HepG2 (cell line): ENCODE results near the gene TTC32. TPM values are rescaled to one million over a fixed set of nuclear protein-coding genes. Genes with fewer than 3 reads are reported as not detected.

Experiments used
- ARID4A ChIP-seq: sonication (generic); formaldehyde crosslinking; IDR thresholded peaks from 2 replicates; pipeline ENCODE4 v1.5.0; 2020; ENCODE audit warnings: mild to moderate bottlenecking, missing genetic modification reagents, borderline replicate concordance
- ATF2 ChIP-seq: sonication (generic); formaldehyde crosslinking; IDR thresholded peaks from 2 replicates; pipeline ENCODE4 v1.4.0; 2020; ENCODE audit warnings: missing genetic modification reagents
- FOSL1 ChIP-seq: sonication (generic); formaldehyde crosslinking; IDR thresholded peaks from 2 replicates; pipeline ENCODE4 v1.9.0; 2021; ENCODE audit warnings: missing genetic modification reagents, borderline replicate concordance
- FOXC1 ChIP-seq: sonication (generic); formaldehyde crosslinking; IDR thresholded peaks from 2 replicates; pipeline ENCODE4 v1.8.0; 2022; ENCODE audit warnings: mild to moderate bottlenecking, missing genetic modification reagents, borderline replicate concordance
- GATAD1 ChIP-seq: IDR thresholded peaks from 2 replicates; pipeline ENCODE4 v1.6.1; 2016; ENCODE audit warnings: missing genetic modification reagents, missing compliant biosample characterization
- KLF11 ChIP-seq: IDR thresholded peaks from 2 replicates; pipeline ENCODE4 v1.6.1; 2016; ENCODE audit warnings: missing compliant biosample characterization
- NR0B2 ChIP-seq: sonication (generic); formaldehyde crosslinking; IDR thresholded peaks from 2 replicates; pipeline ENCODE4 v1.4.0; 2020; ENCODE audit warnings: mild to moderate bottlenecking, missing genetic modification reagents
- NR1H2 ChIP-seq: sonication (generic); formaldehyde crosslinking; IDR thresholded peaks from 2 replicates; pipeline ENCODE4 v1.8.1; 2022; ENCODE audit warnings: low read depth, missing genetic modification reagents, borderline replicate concordance
- PAX8 ChIP-seq: sonication (generic); formaldehyde crosslinking; IDR thresholded peaks from 2 replicates; pipeline ENCODE4 v1.8.0; 2022; ENCODE audit warnings: mild to moderate bottlenecking, missing genetic modification reagents, borderline replicate concordance
- RAD21 ChIP-seq: fragments of 450-650 bp; formaldehyde crosslinking; IDR thresholded peaks from 2 replicates; pipeline ENCODE4 v1.5.0; 2020; ENCODE audit warnings: mild to moderate bottlenecking
- RERE ChIP-seq: IDR thresholded peaks from 2 replicates; pipeline ENCODE4 v1.6.1; 2016; ENCODE audit warnings: low read depth, missing genetic modification reagents, missing compliant biosample characterization
- RFX1 ChIP-seq: fragments of 450-650 bp; IDR thresholded peaks from 2 replicates; pipeline ENCODE4 v1.6.1; 2017
- SCMH1 ChIP-seq: sonication (generic); formaldehyde crosslinking; IDR thresholded peaks from 2 replicates; pipeline ENCODE4 v1.9.0; 2021; ENCODE audit warnings: missing genetic modification reagents, mild to moderate bottlenecking, borderline replicate concordance
- TOE1 ChIP-seq: sonication (generic); formaldehyde crosslinking; IDR thresholded peaks from 2 replicates; pipeline ENCODE4 v1.4.0; 2020; ENCODE audit warnings: mild to moderate bottlenecking, missing genetic modification reagents
- YEATS4 ChIP-seq: sonication (generic); formaldehyde crosslinking; IDR thresholded peaks from 2 replicates; pipeline ENCODE4 v1.4.0; 2020; ENCODE audit warnings: missing genetic modification reagents, borderline replicate concordance
- ZFAT ChIP-seq: sonication (generic); formaldehyde crosslinking; conservative IDR thresholded peaks from 2 replicates; pipeline ENCODE4 v1.8.1; 2023; ENCODE audit warnings: missing genetic modification reagents, inconsistent platforms
- ZNF432 ChIP-seq: sonication (generic); formaldehyde crosslinking; IDR thresholded peaks from 2 replicates; pipeline ENCODE4 v1.5.0; 2020; ENCODE audit warnings: missing genetic modification reagents, mild to moderate bottlenecking, borderline replicate concordance
- polyA plus RNA-seq, 8 experiments: library from polyadenylated mRNA; depleted of rRNA in 3 of 8; stranded (reverse) in 7 of 8; unstranded in 1 of 8; fragments of >200 nt; fragmentation: Illumina TruSeq in 4 of 8; extraction: Trizol in 4 of 8; gene quantifications; 2 replicates each; pipeline versions ENCODE4 v1.2.1 to v1.2.3, GENCODE V29; 2011 to 2016; ENCODE audit warnings: low read depth in 4 of 8, missing spikeins in 1 of 8, mixed read lengths in 1 of 8; ENCODE audit not compliant: insufficient read depth in 1 of 8
- total RNA-seq, 5 experiments: library from RNA; depleted of rRNA; stranded (reverse); fragments of >200 nt; fragmentation: Illumina TruSeq; extraction: Trizol; gene quantifications; 2 replicates each; pipeline ENCODE4 v1.2.3, GENCODE V29; 2016; ENCODE audit warnings: low read depth in 1 of 5

TTC32 gene
- total and polyA plus RNA-seq, 2 of the 13 experiments (the other 11 are each of a cell fraction or from before 2014, with no cell fraction given): 21.6 to 38.3 TPM

- TF ChIP-seq ARID4A (CRISPR knock-in tag) (peak; percentile 98), GATAD1 (CRISPR knock-in tag) (peak; percentile 99), RERE (peak; percentile 9; the same call in 1 of the 2 replicates), FOXC1 (CRISPR knock-in tag) (peak; percentile 96), FOSL1 (CRISPR knock-in tag) (no peak), PAX8 (CRISPR knock-in tag) (0 out of 2 replicates have a peak, but pooled peaks have one; percentile 15), NR0B2 (CRISPR knock-in tag) (peak; percentile 59), RAD21 (CRISPR knock-in tag) (no peak; the same call in 1 of the 2 replicates), TOE1 (CRISPR knock-in tag) (peak; percentile 92), SCMH1 (no peak), NR1H2 (CRISPR knock-in tag) (peak; percentile 91; the same call in 1 of the 2 replicates), KLF11 (CRISPR knock-in tag) (peak; percentile 96), ATF2 (CRISPR knock-in tag) (peak; percentile 86), RFX1 (no peak), ZFAT (CRISPR knock-in tag) (peak; percentile 76; the same call in 1 of the 2 replicates), ZNF432 (CRISPR knock-in tag) (no peak), YEATS4 (peak; percentile 96)
These were observed at the start of gene TTC32 (continued) for GRCh38 chr2:19901442-19902215.
